ENCODE results near the gene ZNF18. TPM values are rescaled to one million over a fixed set of nuclear protein-coding genes. Genes with fewer than 3 reads are reported as not detected.

ZNF18 gene
- total RNA-seq, 1 donor from 2014 or later = 11.8 TPM

- H3K9me3 Mint-ChIP-seq (ENCODE audit: low read depth) = no peaks in the 10 kb centered on the region
- no peak for DNase-seq (ENCODE audit: low spot score)
- no peak overlapping the region for H3K27ac Mint-ChIP-seq (ENCODE audit: unreplicated experiment)
- no peak for TF ChIP-seq CTCF (IDR thresholded peaks at IDR 0.05)
- H3K27me3 Mint-ChIP-seq (ENCODE audit: low read depth) = no peaks in the 10 kb centered on the region
- H3K36me3 Mint-ChIP-seq (ENCODE audit: low read depth) = no peaks in the 10 kb centered on the region
- H3K4me3 Mint-ChIP-seq (ENCODE audit: unreplicated experiment) = no peak overlapping the region
- H3K4me1 Mint-ChIP-seq (ENCODE audit: low read depth) = peaks cover 26% of the 10 kb centered on the region
Observed at GRCh38 chr17:12037970-12038369, 40.7 kb upstream of the ZNF18 start.

GRCh38 chr17:12035673-12036072 is 38.4 kb upstream of the ZNF18 start:
- no peak for TF ChIP-seq CTCF (IDR thresholded peaks at IDR 0.05)
- DNase-seq (ENCODE audit: low spot score) = no peak
- Mint-ChIP-seq H3K27ac (ENCODE audit: unreplicated experiment) (no peak overlapping the region), H3K27me3 (ENCODE audit: low read depth) (no peaks in the 10 kb centered on the region), H3K9me3 (ENCODE audit: low read depth) (no peaks in the 10 kb centered on the region), H3K4me1 (ENCODE audit: low read depth) (peaks cover 20% of the 10 kb centered on the region), H3K36me3 (ENCODE audit: low read depth) (no peaks in the 10 kb centered on the region), H3K4me3 (ENCODE audit: unreplicated experiment) (no peak overlapping the region)

GRCh38 chr17:12034538-12034937 is 37.3 kb upstream of the ZNF18 start:
- H3K9me3 Mint-ChIP-seq (ENCODE audit: low read depth) = no peaks in the 10 kb centered on the region
- H3K27me3 Mint-ChIP-seq (ENCODE audit: low read depth) = no peaks in the 10 kb centered on the region
- H3K4me3 Mint-ChIP-seq (ENCODE audit: unreplicated experiment) = no peak overlapping the region
- H3K27ac Mint-ChIP-seq (ENCODE audit: unreplicated experiment) = no peak overlapping the region
- no peak for TF ChIP-seq CTCF (IDR thresholded peaks at IDR 0.05)
- H3K4me1 Mint-ChIP-seq (ENCODE audit: low read depth) = peaks cover 13% of the 10 kb centered on the region
- no peak for DNase-seq (ENCODE audit: low spot score)
- H3K36me3 Mint-ChIP-seq (ENCODE audit: low read depth) = no peaks in the 10 kb centered on the region

- H3K4me1 Mint-ChIP-seq (ENCODE audit: low read depth) = peaks cover 23% of the 10 kb centered on the region
- H3K36me3 Mint-ChIP-seq (ENCODE audit: low read depth) = no peaks in the 10 kb centered on the region
- no peak for TF ChIP-seq CTCF (IDR thresholded peaks at IDR 0.05)
- DNase-seq (ENCODE audit: low spot score) = no peak
- H3K27me3 Mint-ChIP-seq (ENCODE audit: low read depth) = no peaks in the 10 kb centered on the region
- no peaks in the 10 kb centered on the region for H3K9me3 Mint-ChIP-seq (ENCODE audit: low read depth)
- H3K27ac Mint-ChIP-seq (ENCODE audit: unreplicated experiment) = no peak overlapping the region
- no peak overlapping the region for H3K4me3 Mint-ChIP-seq (ENCODE audit: unreplicated experiment)
Observed at GRCh38 chr17:12028611-12029010, 31.3 kb upstream of the ZNF18 start.

- no peaks in the 10 kb centered on the region for H3K27me3 Mint-ChIP-seq (ENCODE audit: low read depth)
- H3K36me3 Mint-ChIP-seq (ENCODE audit: low read depth) = no peaks in the 10 kb centered on the region
- no peaks in the 10 kb centered on the region for H3K9me3 Mint-ChIP-seq (ENCODE audit: low read depth)
- H3K27ac Mint-ChIP-seq (ENCODE audit: unreplicated experiment) = no peak overlapping the region
- DNase-seq (ENCODE audit: low spot score) = no peak
- peaks cover 31% of the 10 kb centered on the region for H3K4me1 Mint-ChIP-seq (ENCODE audit: low read depth)
- no peak overlapping the region for H3K4me3 Mint-ChIP-seq (ENCODE audit: unreplicated experiment)
- no peak for TF ChIP-seq CTCF (IDR thresholded peaks at IDR 0.05)
Observed at GRCh38 chr17:12027658-12028057, 30.4 kb upstream of the ZNF18 start.

Measured in chondrocyte (in vitro differentiated cells).